ENCODE measurements around the gene FSTL4.

DNA sequence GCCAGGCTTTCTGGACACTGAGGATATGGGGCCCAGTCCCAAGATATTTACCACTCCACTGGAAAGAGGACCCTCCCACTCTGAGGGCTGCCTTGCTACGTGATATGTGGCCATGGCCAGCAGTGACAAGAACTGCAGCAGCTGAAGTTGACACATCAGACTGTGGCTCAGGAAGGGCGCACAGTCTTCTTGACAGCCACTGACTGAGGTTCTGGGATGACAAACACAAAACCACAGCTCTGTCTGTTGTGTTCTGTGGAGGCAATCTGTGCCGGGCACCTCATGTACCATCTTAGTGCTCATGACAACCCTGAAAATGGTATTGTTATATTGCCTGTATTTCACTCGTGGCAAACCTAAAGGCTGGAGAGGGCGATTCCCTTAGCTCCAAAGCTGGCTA, 16.9 kb downstream of the FSTL4 start:
- no peak for TF ChIP-seq BACH2 (CRISPR knock-in tag; IDR thresholded peaks at IDR 0.05; ENCODE audit: borderline replicate concordance)
- TF ChIP-seq ISL1 (CRISPR knock-in tag; IDR thresholded peaks at IDR 0.05) = no peak
- TF ChIP-seq, protein P1, sequence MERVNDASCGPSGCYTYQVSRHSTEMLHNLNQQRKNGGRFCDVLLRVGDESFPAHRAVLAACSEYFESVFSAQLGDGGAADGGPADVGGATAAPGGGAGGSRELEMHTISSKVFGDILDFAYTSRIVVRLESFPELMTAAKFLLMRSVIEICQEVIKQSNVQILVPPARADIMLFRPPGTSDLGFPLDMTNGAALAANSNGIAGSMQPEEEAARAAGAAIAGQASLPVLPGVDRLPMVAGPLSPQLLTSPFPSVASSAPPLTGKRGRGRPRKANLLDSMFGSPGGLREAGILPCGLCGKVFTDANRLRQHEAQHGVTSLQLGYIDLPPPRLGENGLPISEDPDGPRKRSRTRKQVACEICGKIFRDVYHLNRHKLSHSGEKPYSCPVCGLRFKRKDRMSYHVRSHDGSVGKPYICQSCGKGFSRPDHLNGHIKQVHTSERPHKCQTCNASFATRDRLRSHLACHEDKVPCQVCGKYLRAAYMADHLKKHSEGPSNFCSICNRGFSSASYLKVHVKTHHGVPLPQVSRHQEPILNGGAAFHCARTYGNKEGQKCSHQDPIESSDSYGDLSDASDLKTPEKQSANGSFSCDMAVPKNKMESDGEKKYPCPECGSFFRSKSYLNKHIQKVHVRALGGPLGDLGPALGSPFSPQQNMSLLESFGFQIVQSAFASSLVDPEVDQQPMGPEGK (CRISPR knock-in tag; IDR thresholded peaks at IDR 0.05; ENCODE audit: borderline replicate concordance) = no peak
- TF ChIP-seq ZNF70 (CRISPR knock-in tag; IDR thresholded peaks at IDR 0.05) = no peak
- TF ChIP-seq, protein P2, sequence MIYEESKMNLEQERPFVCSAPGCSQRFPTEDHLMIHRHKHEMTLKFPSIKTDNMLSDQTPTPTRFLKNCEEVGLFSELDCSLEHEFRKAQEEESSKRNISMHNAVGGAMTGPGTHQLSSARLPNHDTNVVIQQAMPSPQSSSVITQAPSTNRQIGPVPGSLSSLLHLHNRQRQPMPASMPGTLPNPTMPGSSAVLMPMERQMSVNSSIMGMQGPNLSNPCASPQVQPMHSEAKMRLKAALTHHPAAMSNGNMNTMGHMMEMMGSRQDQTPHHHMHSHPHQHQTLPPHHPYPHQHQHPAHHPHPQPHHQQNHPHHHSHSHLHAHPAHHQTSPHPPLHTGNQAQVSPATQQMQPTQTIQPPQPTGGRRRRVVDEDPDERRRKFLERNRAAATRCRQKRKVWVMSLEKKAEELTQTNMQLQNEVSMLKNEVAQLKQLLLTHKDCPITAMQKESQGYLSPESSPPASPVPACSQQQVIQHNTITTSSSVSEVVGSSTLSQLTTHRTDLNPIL (CRISPR knock-in tag; IDR thresholded peaks at IDR 0.05; ENCODE audit: low read depth) = no peak
- no peak for TF ChIP-seq ZNF565 (CRISPR knock-in tag; conservative IDR thresholded peaks at IDR 0.05; ENCODE audit: low read depth)
- TF ChIP-seq RARB (CRISPR knock-in tag; IDR thresholded peaks at IDR 0.05) = no peak
- TF ChIP-seq TCF4 (CRISPR knock-in tag; IDR thresholded peaks at IDR 0.05; ENCODE audit: borderline replicate concordance) = no peak
- TF ChIP-seq ZFP30 (CRISPR knock-in tag; IDR thresholded peaks at IDR 0.05) = no peak
- no peak for TF ChIP-seq OSR1 (CRISPR knock-in tag; IDR thresholded peaks at IDR 0.05)
- TF ChIP-seq, protein P3, sequence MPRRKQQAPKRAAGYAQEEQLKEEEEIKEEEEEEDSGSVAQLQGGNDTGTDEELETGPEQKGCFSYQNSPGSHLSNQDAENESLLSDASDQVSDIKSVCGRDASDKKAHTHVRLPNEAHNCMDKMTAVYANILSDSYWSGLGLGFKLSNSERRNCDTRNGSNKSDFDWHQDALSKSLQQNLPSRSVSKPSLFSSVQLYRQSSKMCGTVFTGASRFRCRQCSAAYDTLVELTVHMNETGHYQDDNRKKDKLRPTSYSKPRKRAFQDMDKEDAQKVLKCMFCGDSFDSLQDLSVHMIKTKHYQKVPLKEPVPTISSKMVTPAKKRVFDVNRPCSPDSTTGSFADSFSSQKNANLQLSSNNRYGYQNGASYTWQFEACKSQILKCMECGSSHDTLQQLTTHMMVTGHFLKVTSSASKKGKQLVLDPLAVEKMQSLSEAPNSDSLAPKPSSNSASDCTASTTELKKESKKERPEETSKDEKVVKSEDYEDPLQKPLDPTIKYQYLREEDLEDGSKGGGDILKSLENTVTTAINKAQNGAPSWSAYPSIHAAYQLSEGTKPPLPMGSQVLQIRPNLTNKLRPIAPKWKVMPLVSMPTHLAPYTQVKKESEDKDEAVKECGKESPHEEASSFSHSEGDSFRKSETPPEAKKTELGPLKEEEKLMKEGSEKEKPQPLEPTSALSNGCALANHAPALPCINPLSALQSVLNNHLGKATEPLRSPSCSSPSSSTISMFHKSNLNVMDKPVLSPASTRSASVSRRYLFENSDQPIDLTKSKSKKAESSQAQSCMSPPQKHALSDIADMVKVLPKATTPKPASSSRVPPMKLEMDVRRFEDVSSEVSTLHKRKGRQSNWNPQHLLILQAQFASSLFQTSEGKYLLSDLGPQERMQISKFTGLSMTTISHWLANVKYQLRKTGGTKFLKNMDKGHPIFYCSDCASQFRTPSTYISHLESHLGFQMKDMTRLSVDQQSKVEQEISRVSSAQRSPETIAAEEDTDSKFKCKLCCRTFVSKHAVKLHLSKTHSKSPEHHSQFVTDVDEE (CRISPR knock-in tag; IDR thresholded peaks at IDR 0.05) = no peak
